Measurements from ENCODE around the gene ASIC5. TPM values are rescaled to one million over a fixed set of nuclear protein-coding genes. Genes with fewer than 3 reads are reported as not detected.

Gene ASIC5
- total and polyA plus RNA-seq, 10 donors = not detected

DNA sequence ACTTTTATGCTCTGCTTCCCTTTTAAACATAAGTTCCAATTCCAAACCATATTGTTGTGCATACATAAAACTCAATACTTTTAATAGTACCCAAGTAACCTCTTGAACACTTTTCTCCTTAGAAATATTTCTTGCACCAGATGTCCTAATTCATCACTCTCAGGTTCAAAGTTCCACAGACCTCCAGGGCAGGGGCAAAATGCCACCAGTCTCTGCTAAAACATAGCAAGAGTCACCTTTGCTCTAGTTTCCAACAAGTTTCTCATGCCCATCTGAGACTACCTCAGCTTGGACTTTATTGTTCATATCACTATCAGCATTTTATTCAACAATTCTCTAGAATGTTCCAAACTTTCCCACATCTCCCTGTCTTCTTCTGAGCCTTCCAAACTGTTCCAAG, 13.7 kb upstream of the ASIC5 start:
- Histone ChIP-seq H3K9me3 (peaks cover 0 to 25% (median 14%) of the 10 kb centered on the region in 8 donors), H3K27ac (no peak overlapping the region), H3K36me3 (no peaks in the 10 kb centered on the region), H3K27me3 (replicated peaks in 1 of 7) (no peaks in the 10 kb centered on the region), H3K4me3 (no peak overlapping the region), H3K4me1 (no peaks in the 10 kb centered on the region)
- intact Hi-C loops (cut with DNase I; ENCODE audit: low total_unique reads) = no loop called here
- DNase-seq = no peak
- TF ChIP-seq, protein P1, sequence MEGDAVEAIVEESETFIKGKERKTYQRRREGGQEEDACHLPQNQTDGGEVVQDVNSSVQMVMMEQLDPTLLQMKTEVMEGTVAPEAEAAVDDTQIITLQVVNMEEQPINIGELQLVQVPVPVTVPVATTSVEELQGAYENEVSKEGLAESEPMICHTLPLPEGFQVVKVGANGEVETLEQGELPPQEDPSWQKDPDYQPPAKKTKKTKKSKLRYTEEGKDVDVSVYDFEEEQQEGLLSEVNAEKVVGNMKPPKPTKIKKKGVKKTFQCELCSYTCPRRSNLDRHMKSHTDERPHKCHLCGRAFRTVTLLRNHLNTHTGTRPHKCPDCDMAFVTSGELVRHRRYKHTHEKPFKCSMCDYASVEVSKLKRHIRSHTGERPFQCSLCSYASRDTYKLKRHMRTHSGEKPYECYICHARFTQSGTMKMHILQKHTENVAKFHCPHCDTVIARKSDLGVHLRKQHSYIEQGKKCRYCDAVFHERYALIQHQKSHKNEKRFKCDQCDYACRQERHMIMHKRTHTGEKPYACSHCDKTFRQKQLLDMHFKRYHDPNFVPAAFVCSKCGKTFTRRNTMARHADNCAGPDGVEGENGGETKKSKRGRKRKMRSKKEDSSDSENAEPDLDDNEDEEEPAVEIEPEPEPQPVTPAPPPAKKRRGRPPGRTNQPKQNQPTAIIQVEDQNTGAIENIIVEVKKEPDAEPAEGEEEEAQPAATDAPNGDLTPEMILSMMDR (IDR thresholded peaks at IDR 0.05 in 8 of 11, conservative IDR thresholded peaks at IDR 0.05 in 3 of 11) = no peak
- TF ChIP-seq POLR2AphosphoS5 (IDR thresholded peaks at IDR 0.05) (no peak), POLR2A (IDR thresholded peaks at IDR 0.05) (no peak)

GRCh38 chr4:155878611-155879010, 12.5 kb upstream of the ASIC5 start:
- intact Hi-C loops (cut with DNase I; ENCODE audit: low total_unique reads) = no loop called here
- TF ChIP-seq, protein P1 (IDR thresholded peaks at IDR 0.05 in 8 of 11, conservative IDR thresholded peaks at IDR 0.05 in 3 of 11) = no peak
- TF ChIP-seq POLR2A (IDR thresholded peaks at IDR 0.05) (no peak), POLR2AphosphoS5 (IDR thresholded peaks at IDR 0.05) (no peak)
- 27 to 40% (median 34%) methylated on average over 2 of the region's 2 CpGs for WGBS, 5 donors

GRCh38 chr4:155877971-155878370, 11.9 kb upstream of the ASIC5 start:
- peak overlapping the region in 3 of 8 donors; percentile 5 to 62 (median 30) for H3K27ac ChIP-seq
- no peak overlapping the region for H3K4me3 ChIP-seq
- TF ChIP-seq POLR2A (IDR thresholded peaks at IDR 0.05) (no peak), POLR2AphosphoS5 (IDR thresholded peaks at IDR 0.05) (no peak)
- TF ChIP-seq, protein P1 (IDR thresholded peaks at IDR 0.05 in 8 of 11, conservative IDR thresholded peaks at IDR 0.05 in 3 of 11) = no peak
- DNase-seq = no peak
- H3K27me3 ChIP-seq (replicated peaks in 1 of 7) = no peaks in the 10 kb centered on the region
- no peaks in the 10 kb centered on the region for H3K4me1 ChIP-seq
- peaks cover 0 to 38% (median 17%) of the 10 kb centered on the region in 8 donors for H3K9me3 ChIP-seq
- intact Hi-C loops (cut with DNase I; ENCODE audit: low total_unique reads) = no loop called here
- WGBS, 5 donors = 75 to 86% (median 83%) methylated on average over 4 of the region's 4 CpGs
- H3K36me3 ChIP-seq = no peaks in the 10 kb centered on the region

More at GRCh38 chr4:155878611-155879010, 12.5 kb upstream of the ASIC5 start:
- no peaks in the 10 kb centered on the region for H3K27me3 ChIP-seq (replicated peaks in 1 of 7)
- no peak overlapping the region for H3K4me3 ChIP-seq
- no peaks in the 10 kb centered on the region for H3K36me3 ChIP-seq
- peak overlapping the region in 2 of 8 donors; percentile 5 to 62 for H3K27ac ChIP-seq
- H3K9me3 ChIP-seq = peaks cover 0 to 36% (median 17%) of the 10 kb centered on the region in 8 donors
- H3K4me1 ChIP-seq = no peaks in the 10 kb centered on the region
- DNase-seq = no peak

- Histone ChIP-seq H3K4me3 (no peak overlapping the region), H3K9me3 (peaks cover 0 to 38% (median 17%) of the 10 kb centered on the region in 8 donors), H3K27me3 (replicated peaks in 1 of 7) (no peaks in the 10 kb centered on the region), H3K27ac (no peak overlapping the region), H3K4me1 (no peaks in the 10 kb centered on the region), H3K36me3 (no peaks in the 10 kb centered on the region)
- DNase-seq = no peak
- intact Hi-C loops (cut with DNase I; ENCODE audit: low total_unique reads) = no loop called here
- TF ChIP-seq POLR2AphosphoS5 (IDR thresholded peaks at IDR 0.05) = no peak
- TF ChIP-seq POLR2A (IDR thresholded peaks at IDR 0.05) = no peak
- TF ChIP-seq, protein P1 (IDR thresholded peaks at IDR 0.05 in 8 of 11, conservative IDR thresholded peaks at IDR 0.05 in 3 of 11) = no peak
- 84 to 98% (median 87%) methylated on average over 1 of the region's 1 CpG for WGBS, 5 donors
Measured at GRCh38 chr4:155875878-155876277, 9.8 kb upstream of the ASIC5 start.
